GM12801 (cell line): ENCODE data around the gene COMMD1.

Experiments
- TF ChIP-seq, protein P1 (sequence below): IDR thresholded peaks from one replicate; pipeline ENCODE4 v1.5.1; 2011; ENCODE audit warnings: control low read depth; ENCODE audit not compliant: insufficient read length; ENCODE audit errors: extremely low read depth

The COMMD1 gene

DNA sequence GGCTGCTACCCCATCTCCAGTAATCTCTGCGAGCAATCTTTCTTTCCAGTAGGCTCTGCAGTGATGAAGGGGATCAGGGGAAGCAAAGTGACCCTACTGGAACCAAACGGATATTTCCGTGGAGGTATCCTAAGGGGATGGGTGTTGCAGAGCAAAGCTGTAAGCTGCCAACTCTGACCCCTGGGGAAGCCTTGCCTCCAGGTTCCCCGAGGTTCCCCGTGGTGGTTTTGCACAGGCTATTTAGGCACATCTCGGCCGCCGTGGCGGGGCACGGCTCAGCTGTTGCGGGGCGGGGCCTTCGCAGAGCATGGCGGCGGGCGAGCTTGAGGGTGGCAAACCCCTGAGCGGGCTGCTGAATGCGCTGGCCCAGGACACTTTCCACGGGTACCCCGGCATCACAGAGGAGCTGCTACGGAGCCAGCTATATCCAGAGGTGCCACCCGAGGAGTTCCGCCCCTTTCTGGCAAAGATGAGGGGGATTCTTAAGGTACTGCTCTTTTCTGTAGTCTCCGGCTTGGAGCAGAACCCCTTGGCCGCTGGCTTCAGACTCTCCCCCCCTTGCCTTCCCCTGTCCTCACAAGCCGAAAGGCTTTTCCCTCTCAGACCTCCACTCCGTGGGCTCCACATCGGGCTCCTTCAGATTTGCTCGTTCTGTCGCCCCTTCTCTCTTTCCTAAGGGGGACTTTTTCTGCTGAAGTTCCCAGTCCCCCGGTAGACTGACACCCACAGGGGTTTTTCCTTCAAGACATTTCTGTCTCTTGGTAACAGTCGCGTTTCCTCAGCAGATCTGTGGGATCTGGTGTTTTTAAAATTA, at the start of gene COMMD1:
Gene COMMD1 (plus strand): TSS at position 303 of the 814 bp plus-strand sequence. CDS start 5 bp downstream, at position 308.
- TF ChIP-seq, protein P1, sequence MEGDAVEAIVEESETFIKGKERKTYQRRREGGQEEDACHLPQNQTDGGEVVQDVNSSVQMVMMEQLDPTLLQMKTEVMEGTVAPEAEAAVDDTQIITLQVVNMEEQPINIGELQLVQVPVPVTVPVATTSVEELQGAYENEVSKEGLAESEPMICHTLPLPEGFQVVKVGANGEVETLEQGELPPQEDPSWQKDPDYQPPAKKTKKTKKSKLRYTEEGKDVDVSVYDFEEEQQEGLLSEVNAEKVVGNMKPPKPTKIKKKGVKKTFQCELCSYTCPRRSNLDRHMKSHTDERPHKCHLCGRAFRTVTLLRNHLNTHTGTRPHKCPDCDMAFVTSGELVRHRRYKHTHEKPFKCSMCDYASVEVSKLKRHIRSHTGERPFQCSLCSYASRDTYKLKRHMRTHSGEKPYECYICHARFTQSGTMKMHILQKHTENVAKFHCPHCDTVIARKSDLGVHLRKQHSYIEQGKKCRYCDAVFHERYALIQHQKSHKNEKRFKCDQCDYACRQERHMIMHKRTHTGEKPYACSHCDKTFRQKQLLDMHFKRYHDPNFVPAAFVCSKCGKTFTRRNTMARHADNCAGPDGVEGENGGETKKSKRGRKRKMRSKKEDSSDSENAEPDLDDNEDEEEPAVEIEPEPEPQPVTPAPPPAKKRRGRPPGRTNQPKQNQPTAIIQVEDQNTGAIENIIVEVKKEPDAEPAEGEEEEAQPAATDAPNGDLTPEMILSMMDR, result no peak

DNA sequence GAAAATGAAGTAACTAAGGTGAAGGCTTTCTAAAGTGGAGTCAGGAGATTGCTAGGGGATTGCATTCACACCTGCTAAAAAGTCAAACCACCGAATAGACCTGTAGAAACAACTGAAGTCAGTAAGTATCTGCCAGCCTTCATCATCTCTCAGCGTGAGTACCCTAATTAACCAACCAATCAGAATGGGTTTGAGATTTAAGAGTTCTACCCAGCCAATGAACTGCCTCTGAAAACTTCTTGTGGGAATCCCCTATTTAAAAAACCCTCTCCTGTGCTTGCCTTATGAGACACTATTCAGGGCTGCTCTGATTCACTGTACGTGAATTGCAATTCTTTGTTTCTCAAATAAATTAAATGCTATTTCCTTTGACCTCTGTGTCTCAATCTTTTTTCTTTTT, 48.2 kb upstream of the COMMD1 start:
- TF ChIP-seq, protein P1, result no peak

DNA sequence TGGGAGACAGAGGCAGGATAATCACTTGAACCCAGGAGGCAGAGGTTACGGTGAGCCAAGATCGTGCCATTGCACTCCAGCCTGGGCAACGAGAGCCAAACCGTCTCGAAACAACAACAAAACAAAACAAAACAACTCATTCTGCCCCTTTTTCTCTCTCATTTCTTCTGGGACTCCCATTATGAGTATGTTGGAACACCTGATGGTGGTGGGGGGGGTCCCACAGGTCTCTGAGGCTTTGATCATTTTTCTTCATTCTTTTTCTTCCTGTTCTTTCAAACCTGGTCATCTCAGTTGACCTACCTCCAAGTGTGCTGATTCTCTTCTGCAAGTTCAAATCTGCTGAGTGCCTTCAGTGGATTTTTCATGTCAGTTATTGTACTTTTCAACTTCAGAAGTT, 43.4 kb upstream of the COMMD1 start:
- TF ChIP-seq, protein P1, result no peak

- TF ChIP-seq, protein P1, result no peak
Measured at GRCh38 chr2:61876400-61876799, 29.1 kb upstream of the COMMD1 start.

DNA sequence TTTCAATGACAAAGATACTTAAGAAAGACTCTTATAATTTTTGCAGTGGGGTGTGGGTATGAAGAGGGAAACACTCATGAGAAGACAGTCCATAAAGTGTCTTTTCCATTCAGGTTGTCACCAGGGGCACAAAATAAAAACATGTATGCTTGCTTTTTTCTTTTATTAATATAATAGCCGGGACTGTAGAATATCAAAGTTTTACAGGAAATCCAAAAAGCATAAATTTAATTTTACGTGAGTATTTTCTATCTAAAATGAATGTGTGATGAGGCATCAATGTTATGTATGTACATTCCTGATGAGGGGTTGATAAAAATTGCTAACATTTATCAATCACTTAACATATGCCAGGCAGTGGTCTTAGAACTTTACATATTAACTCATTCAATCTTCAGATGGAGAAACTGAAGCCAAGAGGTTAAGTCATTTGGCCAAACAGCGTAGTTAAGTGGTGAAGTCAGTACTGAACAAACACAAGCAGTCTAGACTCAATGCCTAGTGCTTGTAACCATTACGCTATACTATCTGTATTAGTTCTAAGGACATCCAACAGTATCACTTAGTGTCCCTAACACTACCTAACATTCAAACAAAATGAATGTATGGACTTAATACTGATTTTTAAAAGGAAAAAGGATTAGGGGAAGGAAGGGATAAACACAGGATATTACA, 27.8 kb upstream of the COMMD1 start:
- TF ChIP-seq, protein P1, result no peak

- TF ChIP-seq, protein P1, result no peak
Measured at GRCh38 chr2:61878761-61879160, 26.7 kb upstream of the COMMD1 start.

DNA sequence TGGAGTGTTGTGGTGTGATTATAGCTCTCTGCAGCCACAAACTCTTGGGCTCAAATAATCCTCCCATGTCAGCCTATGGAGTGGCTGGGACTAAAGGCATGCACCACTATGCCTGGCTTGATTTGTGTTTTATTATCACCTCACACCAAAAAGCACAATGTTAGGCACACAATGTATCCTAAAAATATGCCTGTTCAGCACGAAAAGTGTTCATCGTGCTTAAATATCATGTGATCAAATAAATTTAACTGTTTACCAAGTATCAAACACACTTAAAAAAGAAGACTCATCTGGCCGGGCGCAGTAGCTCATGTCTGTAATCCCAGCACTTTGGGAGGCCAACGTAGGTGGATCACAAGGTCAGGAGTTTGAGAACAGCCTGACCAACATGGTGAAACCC, 22.6 kb upstream of the COMMD1 start:
- TF ChIP-seq, protein P1, result no peak
